GM12878 (cell line): ENCODE results near the gene ITGAD. TPM values are rescaled to one million over a fixed set of nuclear protein-coding genes. Genes with fewer than 3 reads are reported as not detected.
A peak's percentile ranks its signal among the peaks of the same experiment; 100 is the strongest.

Experiments
- ATAC-seq: fragments of 200-7000 bp; cut with Tn5 transposase; 3 replicates; pipeline ENCODE4 v1.9.1; 2020; ENCODE audit warnings: mild to moderate bottlenecking, moderate library complexity
- BruUV-seq: library from RNA; stranded (reverse); fragments of 400-500 nt; replicated peaks from 2 replicates; lab custom pipeline; 2021; lab: Mats Ljungman, UMichigan
- CTCF ChIA-PET: fragments of 300-600 bp; sonication (Branson Sonifier 250); formaldehyde crosslinking; extraction: SDS; loops from one replicate; lab custom pipeline; 2021; ENCODE audit warnings: inconsistent platforms; lab: Yijun Ruan, JAX
- POLR2A ChIA-PET: fragments of 350-600 bp; formaldehyde crosslinking; extraction: SDS; loops from one replicate; lab custom pipeline; 2021; ENCODE audit warnings: inconsistent platforms; lab: Charles Lee
- RAD21 ChIA-PET: fragments of 300-600 bp; sonication (Branson Sonifier 250); formaldehyde crosslinking; loops from one replicate; lab custom pipeline; 2023; ENCODE audit warnings: antibody characterized with exemption; ENCODE audit not compliant: unreplicated experiment; lab: Charles Lee
- SMC1A ChIA-PET: fragments of 300-600 bp; sonication (Branson Sonifier 250); formaldehyde crosslinking; loops from one replicate; lab custom pipeline; 2023; ENCODE audit not compliant: unreplicated experiment, uncharacterized antibody; lab: Charles Lee
- DNase-seq: peaks from one replicate; pipeline ENCODE4 v3.0.0-alpha.2; 2011; ENCODE audit warnings: low read depth, low spot score
- FAIRE-seq: peaks from 3 replicates; lab custom pipeline; 2011; peaks lifted over from hg19 to GRCh38; lab: Jason Lieb, UNC
- H2AFZ ChIP-seq: 2 replicates; pipeline ENCODE4 v1.6.0; 2011; ENCODE audit warnings: low read depth, low read length, control low read depth; ENCODE audit not compliant: control insufficient read depth
- H3K27ac ChIP-seq: 2 replicates; pipeline ENCODE4 v1.5.1; 2011; ENCODE audit warnings: control low read depth; ENCODE audit not compliant: control insufficient read depth, insufficient read depth
- H3K27me3 ChIP-seq, 2 experiments: replicated peaks in 1 of 2; 2 replicates each; pipeline versions ENCODE4 v1.6.0 to v1.6.1; 2011; ENCODE audit warnings: low read length in 1 of 2; ENCODE audit not compliant: control insufficient read depth in 2 of 2, insufficient read depth in 2 of 2
- H3K36me3 ChIP-seq, 2 experiments: 2 replicates each; pipeline ENCODE4 v1.5.1; 2011; ENCODE audit warnings: low read length in 1 of 2; ENCODE audit not compliant: control insufficient read depth in 2 of 2, insufficient read depth in 2 of 2
- H3K4me1 ChIP-seq: 2 replicates; pipeline ENCODE4 v1.6.1; 2011; ENCODE audit warnings: mild to moderate bottlenecking, low read length, moderate library complexity, mixed read lengths; ENCODE audit not compliant: control insufficient read depth, insufficient read depth
- H3K4me2 ChIP-seq: 2 replicates; pipeline ENCODE4 v1.6.0; 2011; ENCODE audit warnings: control low read depth; ENCODE audit not compliant: control insufficient read depth, insufficient read depth
- H3K4me3 ChIP-seq: fragments of 200-600 bp; sonication (generic); 2 replicates; pipeline ENCODE4 v1.5.1; 2016
- H3K79me2 ChIP-seq: 2 replicates; pipeline ENCODE4 v1.6.0; 2011; ENCODE audit warnings: low read length; ENCODE audit not compliant: control insufficient read depth, insufficient read depth
- H3K9ac ChIP-seq: 2 replicates; pipeline ENCODE4 v1.8.0; 2011; ENCODE audit warnings: low read length, control low read depth, mixed read lengths; ENCODE audit not compliant: control insufficient read depth, insufficient read depth
- H3K9me3 ChIP-seq: replicated peaks from 3 replicates; pipeline ENCODE4 v1.5.1; 2011; ENCODE audit warnings: mild to moderate bottlenecking, low read length; ENCODE audit not compliant: control insufficient read depth, insufficient read depth
- H4K20me1 ChIP-seq: 2 replicates; pipeline ENCODE4 v1.6.0; 2011; ENCODE audit not compliant: control insufficient read depth, insufficient read depth
- CREB1 ChIP-seq: IDR thresholded peaks from 2 replicates; pipeline ENCODE4 v1.6.1; 2012; ENCODE audit warnings: low read depth, mild to moderate bottlenecking, inconsistent platforms
- CTCF ChIP-seq, 3 experiments: IDR thresholded peaks in 2 of 3; conservative IDR thresholded peaks in 1 of 3; 2 replicates each; pipeline ENCODE4 v1.5.1; 2011; ENCODE audit warnings: low read depth in 3 of 3, low read length in 3 of 3, mild to moderate bottlenecking in 3 of 3, control low read depth in 2 of 3, moderate library complexity in 2 of 3, inconsistent platforms in 1 of 3, mixed read lengths in 1 of 3; ENCODE audit not compliant: control insufficient read depth in 2 of 3, insufficient read depth in 1 of 3; ENCODE audit errors: extremely low read depth in 1 of 3
- FOXK2 ChIP-seq: fragments of 450-650 bp; IDR thresholded peaks from 2 replicates; pipeline ENCODE4 v1.6.1; 2017; ENCODE audit warnings: mild to moderate bottlenecking, moderate library complexity
- IKZF1 ChIP-seq: fragments of 450-650 bp; conservative IDR thresholded peaks from 2 replicates; pipeline ENCODE4 v1.6.1; 2017; ENCODE audit warnings: antibody characterized with exemption, mild to moderate bottlenecking
- IKZF2 ChIP-seq, 2 experiments: fragments of 450-650 bp; IDR thresholded peaks; 2 replicates each; pipeline ENCODE4 v1.6.1; 2017; ENCODE audit warnings: mild to moderate bottlenecking in 2 of 2, moderate library complexity in 2 of 2
- PAX5 ChIP-seq: IDR thresholded peaks from 2 replicates; pipeline ENCODE4 v1.6.1; 2011; ENCODE audit warnings: low read depth, low read length, borderline replicate concordance
- RAD21 ChIP-seq: IDR thresholded peaks from 2 replicates; pipeline ENCODE4 v1.6.1; 2011; ENCODE audit warnings: mild to moderate bottlenecking, low read depth, low read length, moderate library complexity; ENCODE audit not compliant: insufficient read depth
- RFX5 ChIP-seq: IDR thresholded peaks from 2 replicates; pipeline ENCODE4 v1.6.1; 2011; ENCODE audit warnings: low read depth, low read length, improper control_type of control experiment
- WGBS: methylation state at CpG from one replicate; pipeline ENCODE4 v1.1.6; 2016; ENCODE audit warnings: low lambda C conversion rate; ENCODE audit not compliant: insufficient replicate concordance, insufficient coverage; ENCODE audit errors: missing lambda C conversion rate; 5-methylcytosine and 5-hydroxymethylcytosine counted together
- in situ Hi-C: fragments of 300-500 bp; cut with MboI; formaldehyde crosslinking; loops from 9 replicates; pipeline ENCODE4 v1.14.3; 2018; ENCODE audit warnings: mixed read lengths
- intact Hi-C: fragments of 100-400 bp; cut with micrococcal nuclease; formaldehyde crosslinking; loops from one replicate; pipeline ENCODE4 v1.14.2; 2022; ENCODE audit not compliant: unreplicated experiment
- polyA plus RNA-seq, 11 experiments: library from polyadenylated mRNA; depleted of rRNA in 4 of 11; unstranded in 6 of 11; stranded (reverse) in 5 of 11; fragments of >200 nt; fragmentation: Nextera tagmentation in 4 of 11; fragmentation: Illumina TruSeq in 1 of 11; extraction: Ambion mirVana in 4 of 11; extraction: Trizol in 1 of 11; gene quantifications; 1 replicate in 1 of 11; 2 replicates in 10 of 11; pipeline versions ENCODE4 v1.2.1 to v1.2.3, GENCODE V29; 2011 to 2016; ENCODE audit warnings: inconsistent platforms in 2 of 11, missing spikeins in 2 of 11, low read depth in 1 of 11
- total RNA-seq, 4 experiments: library from RNA; depleted of rRNA in 3 of 4; stranded (reverse); fragments of >200 nt in 3 of 4; fragmentation: Illumina TruSeq in 1 of 4; extraction: Trizol in 1 of 4; gene quantifications; 2 replicates each; pipeline versions ENCODE4 v1.2.1 to v1.2.3, GENCODE V29; 2013 to 2021

Gene ITGAD
- total and polyA plus RNA-seq, 10 of the 15 experiments (the other 5 are each of a cell fraction or from before 2014, with no cell fraction given), result 0.29 to 4.0 (median 1.2) TPM

- Histone ChIP-seq H3K27ac (no peak overlapping the region), H3K79me2 (peaks cover 12% of the 10 kb centered on the region), H4K20me1 (peaks cover 5% of the 10 kb centered on the region; the same call in 1 of the 2 replicates), H3K9ac (no peak overlapping the region), H3K27me3 (no peaks in the 10 kb centered on the region), H3K36me3 (no peaks in the 10 kb centered on the region), H3K9me3 (no peaks in the 10 kb centered on the region), H3K4me3 (no peak overlapping the region), H3K4me1 (peaks cover 8% of the 10 kb centered on the region), H2AFZ (no peak overlapping the region), H3K4me2 (no peak overlapping the region)
- ChIA-PET CTCF (interaction anchor here (0.7 to 3.0 kb wide), 8 partner anchors 9 to 524 kb away, joined by 3 to 11 read pairs (median 3); partner anchors contain the start of genes KAT8 and ZNF843), SMC1A (interaction anchor here (0.8 to 1.6 kb wide), 4 partner anchors 9 to 67 kb away, joined by 3 to 5 read pairs (median 4); no protein-coding TSS in a partner anchor), POLR2A (no interaction called here), RAD21 (interaction anchor here (1.2 kb wide), 1 partner anchor 415 kb away, joined by 3 read pairs; no protein-coding TSS in a partner anchor)
- no TSS peak for BruUV-seq
- WGBS, result 74% methylated on average over 11 of the region's 11 CpGs
- TF ChIP-seq CREB1, result no peak
- TF ChIP-seq RFX5, result no peak
- no peak for TF ChIP-seq PAX5
- TF ChIP-seq RAD21, result peak; percentile 20; the same call in 1 of the 2 replicates
- TF ChIP-seq CTCF (IDR thresholded peaks at IDR 0.05 in 2 of 3, conservative IDR thresholded peaks at IDR 0.05 in 1 of 3; ENCODE audit: control insufficient read depth in 2 of 3, extremely low read depth in 1 of 3, insufficient read depth in 1 of 3, low read depth in 3 of 3, low read length in 3 of 3), result peak; percentile 21 to 55 (median 48)
- 0 out of 4 replicates have a peak, but pooled peaks of 1 of the 2 experiments have one; percentile 42 for TF ChIP-seq IKZF2 (IDR thresholded peaks at IDR 0.05)
- TF ChIP-seq IKZF1, result 0 out of 2 replicates have a peak, but pooled peaks have one; percentile 14
- no peak for TF ChIP-seq FOXK2
- in situ Hi-C loops, result no loop called here
- FAIRE-seq (no peak), DNase-seq (no peak), ATAC-seq (peak; percentile 84)
- intact Hi-C loops, result no loop called here
Measured at GRCh38 chr16:31451681-31452351, 58.7 kb downstream of the ITGAD start.
